ENCODE results near the gene GALNT18. TPM values are rescaled to one million over a fixed set of nuclear protein-coding genes. Genes with fewer than 3 reads are reported as not detected.
"Not testable (repeated sequence)": the region's sequence is repeated elsewhere in the genome, so short reads cannot be mapped to it uniquely, and the experiment has no call there.

GALNT18 gene
- total and polyA plus RNA-seq, 2 experiments from 2014 or later: 4.3 to 10.8 TPM

GRCh38 chr11:11352878-11353277, 268.9 kb downstream of the GALNT18 start, which contains the start of gene CSNK2A3:
Gene CSNK2A3 (minus strand): TSS chr11:11353250. CDS start chr11:11353119, 131 bp downstream.
- H3K36me3 Mint-ChIP-seq (ENCODE audit: low read depth); H3K27me3 Mint-ChIP-seq (ENCODE audit: insufficient read depth, low read depth, poor library complexity); H3F3A ChIP-seq (replicated peaks; ENCODE audit: low read depth); H4K20me1 ChIP-seq (replicated peaks; ENCODE audit: insufficient read depth); H3K4me2 ChIP-seq; H3K27ac ChIP-seq (ENCODE audit: low read depth); H2AFZ ChIP-seq; ATAC-seq; H3K4me1 Mint-ChIP-seq; H3K9me2 ChIP-seq (ENCODE audit: insufficient read depth); H3K4me3 ChIP-seq; DNase-seq (ENCODE audit: low spot score); H3K36me3 ChIP-seq (ENCODE audit: insufficient read depth); H3K27ac Mint-ChIP-seq; H3K27me3 ChIP-seq (ENCODE audit: insufficient read depth); H3K79me2 ChIP-seq (replicated peaks; ENCODE audit: insufficient read depth); H3K9me3 Mint-ChIP-seq; H3K4me3 Mint-ChIP-seq; H3K4me1 ChIP-seq (ENCODE audit: insufficient read depth): not testable (repeated sequence)

- not testable (repeated sequence) for H3K4me3 Mint-ChIP-seq
Measured at GRCh38 chr11:11351851-11352250, 270.0 kb downstream of the GALNT18 start.

GRCh38 chr11:11351042-11351586, 270.7 kb downstream of the GALNT18 start:
- Histone ChIP-seq H3K4me3 (no peak overlapping the region), H3K36me3 (ENCODE audit: insufficient read depth) (no peaks in the 10 kb centered on the region), H3K79me2 (replicated peaks; ENCODE audit: insufficient read depth) (no peaks in the 10 kb centered on the region), H3F3A (replicated peaks; ENCODE audit: low read depth) (no peaks in the 10 kb centered on the region), H2AFZ (no peak overlapping the region), H3K9me2 (ENCODE audit: insufficient read depth) (0 out of 2 replicates have a peak, but pooled peaks cover 6% of the 10 kb centered on the region), H3K27me3 (ENCODE audit: insufficient read depth) (no peaks in the 10 kb centered on the region), H3K4me1 (ENCODE audit: insufficient read depth) (no peaks in the 10 kb centered on the region), H3K4me2 (no peak overlapping the region), H3K27ac (ENCODE audit: low read depth) (no peak overlapping the region), H4K20me1 (replicated peaks; ENCODE audit: insufficient read depth) (no peaks in the 10 kb centered on the region)
- no peak for DNase-seq (ENCODE audit: low spot score)
- peaks cover 3% of the 10 kb centered on the region for H3K27me3 Mint-ChIP-seq (ENCODE audit: insufficient read depth, low read depth, poor library complexity)
- no peak; the same call in 2 of the 3 replicates for ATAC-seq
- no peaks in the 10 kb centered on the region; the same call in 2 of the 3 replicates for H3K9me3 Mint-ChIP-seq
- H3K36me3 Mint-ChIP-seq (ENCODE audit: low read depth): no peaks in the 10 kb centered on the region
- no peak overlapping the region for H3K27ac Mint-ChIP-seq
- peaks cover 8% of the 10 kb centered on the region; the same call in 2 of the 3 replicates for H3K4me1 Mint-ChIP-seq
- no peak overlapping the region for H3K4me3 Mint-ChIP-seq
- TF ChIP-seq ZNF114 (CRISPR knock-in tag; IDR thresholded peaks at IDR 0.05) (no peak), NANOG (IDR thresholded peaks at IDR 0.05; ENCODE audit: borderline replicate concordance) (no peak), EZH2 (IDR thresholded peaks at IDR 0.05; ENCODE audit: low read depth, unreplicated experiment) (no peak), JUNB (IDR thresholded peaks at IDR 0.05; ENCODE audit: unreplicated experiment) (no peak), POLR2AphosphoS5 (IDR thresholded peaks at IDR 0.05; ENCODE audit: low read depth) (no peak), EZH2phosphoT487 (IDR thresholded peaks at IDR 0.05; ENCODE audit: unreplicated experiment) (no peak), CREB1 (CRISPR knock-in tag; IDR thresholded peaks at IDR 0.05; ENCODE audit: low read depth) (no peak)
- TF ChIP-seq, protein P1, sequence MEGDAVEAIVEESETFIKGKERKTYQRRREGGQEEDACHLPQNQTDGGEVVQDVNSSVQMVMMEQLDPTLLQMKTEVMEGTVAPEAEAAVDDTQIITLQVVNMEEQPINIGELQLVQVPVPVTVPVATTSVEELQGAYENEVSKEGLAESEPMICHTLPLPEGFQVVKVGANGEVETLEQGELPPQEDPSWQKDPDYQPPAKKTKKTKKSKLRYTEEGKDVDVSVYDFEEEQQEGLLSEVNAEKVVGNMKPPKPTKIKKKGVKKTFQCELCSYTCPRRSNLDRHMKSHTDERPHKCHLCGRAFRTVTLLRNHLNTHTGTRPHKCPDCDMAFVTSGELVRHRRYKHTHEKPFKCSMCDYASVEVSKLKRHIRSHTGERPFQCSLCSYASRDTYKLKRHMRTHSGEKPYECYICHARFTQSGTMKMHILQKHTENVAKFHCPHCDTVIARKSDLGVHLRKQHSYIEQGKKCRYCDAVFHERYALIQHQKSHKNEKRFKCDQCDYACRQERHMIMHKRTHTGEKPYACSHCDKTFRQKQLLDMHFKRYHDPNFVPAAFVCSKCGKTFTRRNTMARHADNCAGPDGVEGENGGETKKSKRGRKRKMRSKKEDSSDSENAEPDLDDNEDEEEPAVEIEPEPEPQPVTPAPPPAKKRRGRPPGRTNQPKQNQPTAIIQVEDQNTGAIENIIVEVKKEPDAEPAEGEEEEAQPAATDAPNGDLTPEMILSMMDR (conservative IDR thresholded peaks at IDR 0.05; ENCODE audit: low read depth in 2 of 2): no peak
- TF ChIP-seq, protein P2, sequence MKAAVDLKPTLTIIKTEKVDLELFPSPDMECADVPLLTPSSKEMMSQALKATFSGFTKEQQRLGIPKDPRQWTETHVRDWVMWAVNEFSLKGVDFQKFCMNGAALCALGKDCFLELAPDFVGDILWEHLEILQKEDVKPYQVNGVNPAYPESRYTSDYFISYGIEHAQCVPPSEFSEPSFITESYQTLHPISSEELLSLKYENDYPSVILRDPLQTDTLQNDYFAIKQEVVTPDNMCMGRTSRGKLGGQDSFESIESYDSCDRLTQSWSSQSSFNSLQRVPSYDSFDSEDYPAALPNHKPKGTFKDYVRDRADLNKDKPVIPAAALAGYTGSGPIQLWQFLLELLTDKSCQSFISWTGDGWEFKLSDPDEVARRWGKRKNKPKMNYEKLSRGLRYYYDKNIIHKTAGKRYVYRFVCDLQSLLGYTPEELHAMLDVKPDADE (IDR thresholded peaks at IDR 0.05): no peak

More at GRCh38 chr11:11351851-11352250, 270.0 kb downstream of the GALNT18 start:
- not testable (repeated sequence) for H3K9me2 ChIP-seq (ENCODE audit: insufficient read depth); H3K27me3 ChIP-seq (ENCODE audit: insufficient read depth); DNase-seq (ENCODE audit: low spot score); H3K9me3 Mint-ChIP-seq; ATAC-seq; H3K36me3 ChIP-seq (ENCODE audit: insufficient read depth); H3K4me3 ChIP-seq; H2AFZ ChIP-seq; H3K4me2 ChIP-seq; H3K27ac Mint-ChIP-seq; H3K36me3 Mint-ChIP-seq (ENCODE audit: low read depth); H3F3A ChIP-seq (replicated peaks; ENCODE audit: low read depth); H4K20me1 ChIP-seq (replicated peaks; ENCODE audit: insufficient read depth); H3K27ac ChIP-seq (ENCODE audit: low read depth); H3K4me1 ChIP-seq (ENCODE audit: insufficient read depth); H3K79me2 ChIP-seq (replicated peaks; ENCODE audit: insufficient read depth); H3K27me3 Mint-ChIP-seq (ENCODE audit: insufficient read depth, low read depth, poor library complexity); H3K4me1 Mint-ChIP-seq
